OCI-LY7 (cell line): Measurements from ENCODE around the gene ZNF423.

Experiments used
- CTCF ChIP-seq: fragments of 200-600 bp; sonication (generic); conservative IDR thresholded peaks from 2 replicates; pipeline ENCODE4 v1.5.1; 2014; ENCODE audit warnings: mild to moderate bottlenecking, antibody characterized with exemption, low read length, moderate library complexity, mixed read lengths
- EZH2phosphoT487 ChIP-seq: fragments of 200-600 bp; sonication (generic); IDR thresholded peaks from 2 replicates; pipeline ENCODE4 v1.6.1; 2018; ENCODE audit warnings: low read depth, borderline replicate concordance, mild to moderate bottlenecking, mixed run types, antibody characterized with exemption, low read length, moderate library complexity, mixed read lengths

GRCh38 chr16:49776734-49777133, 79.2 kb downstream of the ZNF423 start:
- TF ChIP-seq CTCF, result no peak
- no peak for TF ChIP-seq EZH2phosphoT487
